Dermis lymphatic vessel endothelial cell (primary cell): ENCODE measurements around the gene PYROXD2. TPM values are rescaled to one million over a fixed set of nuclear protein-coding genes. Genes with fewer than 3 reads are reported as not detected.

Experiments
- total RNA-seq: library from RNA; depleted of rRNA; stranded (reverse); fragments of >200 nt; gene quantifications from 2 replicates; pipeline ENCODE4 v1.2.1, GENCODE V29; 2014

The PYROXD2 gene
- 2.5 and 4.9 TPM in 2 replicates for total RNA-seq

DNA sequence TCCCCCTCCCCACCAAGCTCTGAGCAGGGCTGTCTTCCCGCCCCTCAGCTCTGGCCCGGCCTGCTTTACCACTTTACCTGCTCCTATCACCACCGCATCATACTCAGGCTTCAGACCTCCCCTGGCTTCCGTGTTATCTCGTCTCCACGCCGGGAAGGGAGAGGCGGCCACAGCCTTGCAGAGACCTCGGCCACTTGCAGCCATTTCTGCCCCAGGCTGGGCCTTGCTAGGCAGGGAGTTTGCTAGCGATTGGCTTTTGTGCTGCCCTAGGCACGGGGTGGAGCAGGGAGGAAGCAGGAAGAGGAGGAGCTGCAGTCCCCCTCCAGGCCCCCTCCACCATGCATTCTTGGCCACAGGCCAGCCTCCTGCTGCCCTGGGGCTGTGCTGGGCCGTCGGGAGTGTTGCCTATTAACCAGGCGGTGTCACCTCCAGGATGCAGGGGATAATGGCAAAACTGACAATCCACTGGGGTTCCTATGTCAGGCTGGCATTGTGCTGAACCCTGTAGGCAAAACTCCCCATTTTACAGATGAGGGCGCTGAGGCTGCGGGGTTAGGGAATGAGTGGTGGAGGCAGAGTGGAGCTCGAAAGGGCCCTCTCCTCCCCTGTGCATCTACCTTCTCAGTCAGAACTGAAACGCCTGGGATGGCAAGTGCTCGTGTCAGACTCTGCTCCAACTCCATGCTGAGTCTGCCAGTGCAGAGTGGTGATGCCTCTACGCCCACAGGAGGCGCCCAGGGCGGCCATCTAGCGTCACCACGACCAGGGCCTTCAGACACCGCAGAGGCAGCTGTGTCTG, at the start of gene PYROXD2:
Gene PYROXD2, minus strand, starts transcription at position 251 of the 799 bp plus-strand sequence. Its CDS starts 47 bp downstream, at position 204.

DNA sequence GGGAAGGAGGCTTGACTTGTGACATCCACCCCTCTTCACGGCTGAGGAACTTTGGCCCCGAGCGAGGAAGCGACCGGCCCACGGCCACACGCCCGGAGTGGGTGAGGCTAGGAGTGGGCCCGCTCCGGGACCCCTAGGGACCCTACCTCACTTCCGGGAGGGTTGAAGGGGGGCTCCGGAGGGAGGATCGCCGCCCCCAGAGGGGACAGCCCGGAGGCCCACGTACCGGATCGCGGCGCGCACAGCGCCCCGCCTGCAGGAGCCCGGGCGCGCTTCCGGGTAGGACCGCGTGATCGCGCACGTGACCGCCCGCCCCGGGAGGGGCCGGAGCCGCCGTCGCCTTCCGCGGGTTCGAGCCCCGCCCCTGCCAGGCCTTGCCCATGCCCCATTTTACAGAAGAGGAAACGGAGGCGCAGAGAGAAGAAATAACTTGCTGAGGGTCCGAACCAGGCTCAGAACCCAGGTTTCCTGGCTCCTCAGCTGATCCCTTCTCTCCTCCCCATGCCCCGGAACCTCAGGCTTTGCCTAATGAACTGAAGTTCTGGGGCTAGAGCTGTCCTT, 31.8 kb upstream of the PYROXD2 start, which contains the start of gene HPS1:
Gene HPS1, minus strand, starts transcription at position 275 of the 561 bp plus-strand sequence. CDS start 3,695 bp downstream, outside the sequence.

Other genes starting within 250 kb of the PYROXD2 start
- gene LOXL4, start 147.0 kb downstream of the PYROXD2 start, total RNA-seq = 0.17 and 0.33 TPM in 2 replicates
- 22.7 and 26.9 TPM in 2 replicates for gene HPS1, start 31.8 kb upstream of the PYROXD2 start, total RNA-seq